GM18519 (cell line): ENCODE results near the gene GATAD2A.
A peak's percentile ranks its signal among the peaks of the same experiment; 100 is the strongest.
"Not testable (repeated sequence)": the region's sequence is repeated elsewhere in the genome, so short reads cannot be mapped to it uniquely, and the experiment has no call there.

ENCODE experiments used
- ATAC-seq: cut with Tn5 transposase; IDR thresholded peaks from one replicate; pipeline ENCODE4 v1.9.1; 2021; ENCODE audit warnings: mild to moderate bottlenecking, moderate library complexity; ENCODE audit not compliant: unreplicated experiment, low FRiP score

GATAD2A gene

DNA sequence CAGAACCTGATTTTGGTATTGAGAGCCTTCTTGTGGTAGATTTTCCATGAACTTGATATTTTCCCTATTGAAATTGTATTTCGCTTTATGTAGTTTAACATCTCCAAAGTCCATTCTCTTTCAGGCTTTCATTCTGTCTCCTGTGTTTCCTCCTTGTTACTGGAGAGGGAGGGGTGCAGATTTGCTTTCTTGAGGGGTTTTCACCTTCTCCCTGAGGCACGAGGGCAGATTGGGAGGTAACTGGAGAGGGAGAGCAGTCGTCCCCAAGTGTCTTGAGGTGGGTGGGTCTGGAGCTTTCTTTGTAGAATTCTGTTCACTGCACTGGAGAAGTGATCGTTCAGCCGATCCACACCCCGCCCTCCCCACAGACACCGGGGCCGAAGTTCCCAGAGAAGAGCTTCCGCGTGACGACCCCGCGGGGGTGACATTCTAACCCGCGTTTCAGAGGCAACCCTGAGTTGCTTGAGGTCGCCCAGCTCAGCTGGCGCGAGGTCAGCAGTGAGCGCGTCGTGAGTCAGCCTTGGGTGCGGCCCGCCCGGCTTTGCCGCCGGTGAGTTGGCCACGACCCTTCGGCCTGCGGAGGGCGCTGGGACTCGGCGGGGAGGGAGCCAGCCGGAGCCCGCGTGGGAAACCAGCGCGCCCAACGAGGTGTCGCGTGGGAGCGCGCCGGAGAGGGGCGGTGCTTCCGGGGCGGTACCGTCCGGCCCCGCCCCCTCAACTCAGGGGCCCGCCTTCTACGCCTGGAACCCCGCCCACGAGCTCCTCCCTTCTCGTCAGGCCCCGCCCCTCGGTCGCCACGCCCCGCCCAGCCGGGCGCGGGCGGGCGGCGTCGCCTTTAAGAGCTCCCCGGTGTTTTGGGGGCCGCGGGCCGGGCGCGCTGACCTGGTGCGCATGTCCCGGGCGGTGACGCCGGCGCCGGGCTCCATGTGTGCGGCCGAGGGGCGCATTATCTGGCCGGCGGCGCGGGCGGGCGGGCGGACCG is at the start of gene GATAD2A:
Gene GATAD2A (plus strand): TSS at position 797 of the 982 bp plus-strand sequence. CDS start 59,671 bp downstream, outside the sequence.
- peak; percentile 51 for ATAC-seq

- ATAC-seq: no peak
Measured at GRCh38 chr19:19356500-19356899, 49.0 kb upstream of the GATAD2A start.

- no peak for ATAC-seq
Measured at GRCh38 chr19:19356901-19357566, 48.4 kb upstream of the GATAD2A start.

DNA sequence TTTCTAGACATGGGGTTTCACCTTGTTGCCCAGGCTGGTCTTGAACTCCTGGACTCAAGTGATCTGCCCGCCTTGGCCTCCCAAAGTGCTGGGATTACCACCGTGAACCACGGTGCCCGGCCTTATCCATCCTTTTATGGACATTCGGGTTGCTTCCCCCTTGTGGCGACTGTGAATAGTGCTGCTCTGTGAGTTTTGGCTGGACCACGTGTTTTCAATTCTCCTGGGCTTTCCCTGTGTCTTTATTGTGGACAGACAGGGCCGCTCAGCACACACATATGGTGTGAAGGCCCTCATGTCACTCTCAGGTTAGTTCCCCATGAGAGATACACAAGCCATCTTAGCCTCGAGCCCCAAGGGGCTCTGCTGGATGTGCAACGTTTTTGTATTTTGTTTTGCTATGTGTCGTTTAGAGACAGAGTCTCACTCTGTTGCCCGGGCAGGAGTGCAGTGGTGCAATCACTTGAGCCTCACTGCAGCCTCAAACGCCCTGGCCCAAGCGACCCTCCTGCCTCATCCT is 44.3 kb upstream of the GATAD2A start:
- ATAC-seq: no peak

DNA sequence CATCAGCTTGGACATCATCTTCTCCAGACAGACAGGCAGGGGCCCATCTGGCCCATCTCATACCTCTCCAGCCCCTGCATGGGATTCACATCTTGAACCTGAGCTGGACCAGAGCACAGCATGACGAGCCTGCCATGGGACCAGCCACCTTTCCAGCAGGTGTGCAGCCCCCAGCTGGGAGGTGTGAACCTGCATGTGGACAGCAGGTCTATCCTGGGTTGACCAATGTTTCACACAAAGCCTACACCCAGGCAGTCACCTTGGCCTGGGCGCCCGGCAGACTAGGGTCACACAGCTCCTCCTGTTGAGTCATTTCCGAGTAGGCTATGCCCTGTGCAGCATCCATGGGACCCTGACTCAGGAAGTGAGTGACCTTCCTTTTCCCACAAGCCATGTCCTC is 43.4 kb upstream of the GATAD2A start:
- ATAC-seq: no peak

DNA sequence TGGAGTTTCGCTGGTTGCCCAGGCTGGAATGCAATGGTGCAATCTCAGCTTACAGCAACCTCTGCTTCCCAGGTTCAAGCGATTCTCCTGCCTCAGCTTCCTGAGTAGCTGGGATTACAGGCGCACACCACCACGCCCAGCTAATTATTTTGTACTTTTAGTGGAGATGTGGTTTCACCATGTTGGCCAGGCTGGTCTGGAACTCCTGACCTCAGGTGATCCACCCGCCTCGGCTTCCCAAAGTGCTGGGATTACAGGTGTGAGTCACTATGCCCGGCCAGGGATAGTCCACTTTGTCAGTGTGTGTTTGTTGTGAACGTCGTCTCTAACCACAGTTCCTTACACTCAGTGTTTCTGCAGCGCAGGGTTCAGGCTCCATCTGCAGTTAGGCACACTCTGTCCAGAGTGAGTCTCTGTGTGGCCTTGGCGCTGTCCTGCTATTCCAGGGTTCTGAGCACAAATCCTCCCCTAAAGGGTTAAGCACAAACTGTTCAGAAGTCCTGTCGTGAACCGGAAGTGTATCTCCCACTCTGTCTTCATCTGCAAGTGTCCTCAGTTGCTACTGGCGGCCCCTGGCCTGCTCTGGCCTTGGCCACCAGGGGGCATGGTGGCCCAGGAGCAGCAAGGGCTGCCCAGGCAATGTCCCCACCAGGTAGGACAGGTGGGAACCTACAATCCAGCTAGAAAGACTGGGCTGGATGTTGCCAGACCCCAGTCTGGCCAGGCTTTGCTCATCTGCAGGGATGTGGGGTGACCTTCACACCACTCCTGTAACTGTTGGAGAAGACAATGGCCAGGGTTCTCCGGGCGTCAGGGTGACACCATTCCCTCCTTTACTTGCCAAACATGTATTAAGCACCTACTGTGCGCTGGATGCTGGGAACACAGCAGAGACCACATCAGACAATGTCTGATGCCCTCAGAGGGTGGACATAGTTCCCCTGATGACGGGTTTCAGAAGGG is 38.8 kb upstream of the GATAD2A start:
- ATAC-seq: no peak

GRCh38 chr19:19368087-19368486 is 37.4 kb upstream of the GATAD2A start:
- ATAC-seq: no peak

DNA sequence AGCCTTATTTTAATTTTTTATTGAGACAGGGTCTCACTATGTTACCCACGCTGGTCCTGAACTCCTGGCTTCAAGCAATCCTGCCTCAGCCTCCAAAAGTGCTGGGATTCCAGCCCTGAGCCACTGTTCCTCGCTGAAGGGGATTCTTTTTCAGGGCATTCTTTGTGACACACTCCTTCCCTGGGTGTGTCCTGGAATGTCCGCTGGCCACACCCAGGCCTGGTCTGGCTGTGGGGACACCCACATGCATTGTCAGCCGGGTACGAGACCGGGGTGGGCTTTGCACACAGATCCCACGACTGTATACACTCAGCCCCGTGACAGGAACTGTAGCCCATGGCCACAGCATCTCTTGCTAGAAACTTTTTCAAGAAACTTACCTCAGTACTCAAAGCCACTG is 34.4 kb upstream of the GATAD2A start:
- ATAC-seq: no peak

GRCh38 chr19:19372656-19373416 is 32.6 kb upstream of the GATAD2A start:
- ATAC-seq: no peak

DNA sequence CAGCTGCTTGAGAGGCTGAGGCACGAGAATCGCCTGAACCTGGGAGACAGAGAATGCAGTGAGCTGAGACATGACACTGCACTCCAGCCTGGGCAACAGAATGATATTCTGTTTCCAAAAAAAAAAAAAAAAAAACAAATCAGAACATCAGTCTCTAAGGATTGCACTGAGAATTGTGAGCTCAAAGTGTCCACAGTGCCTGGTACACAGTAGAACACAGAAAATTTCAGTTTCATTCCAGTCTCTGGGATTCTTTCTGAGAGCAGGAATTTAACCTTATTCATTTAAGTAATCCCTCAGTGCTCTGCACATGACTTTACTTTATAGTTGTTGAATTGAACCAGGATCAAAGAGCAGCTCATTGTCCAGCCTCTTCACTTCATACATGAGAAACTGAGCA is 25.9 kb upstream of the GATAD2A start:
- ATAC-seq: no peak

GRCh38 chr19:19380316-19380715 is 25.2 kb upstream of the GATAD2A start:
- ATAC-seq: not testable (repeated sequence)

GRCh38 chr19:19381007-19381926 is 24.2 kb upstream of the GATAD2A start:
- ATAC-seq: no peak

- no peak for ATAC-seq
Measured at GRCh38 chr19:19382118-19382517, 23.4 kb upstream of the GATAD2A start.

GRCh38 chr19:19384486-19384885 is 21.0 kb upstream of the GATAD2A start:
- ATAC-seq: no peak

DNA sequence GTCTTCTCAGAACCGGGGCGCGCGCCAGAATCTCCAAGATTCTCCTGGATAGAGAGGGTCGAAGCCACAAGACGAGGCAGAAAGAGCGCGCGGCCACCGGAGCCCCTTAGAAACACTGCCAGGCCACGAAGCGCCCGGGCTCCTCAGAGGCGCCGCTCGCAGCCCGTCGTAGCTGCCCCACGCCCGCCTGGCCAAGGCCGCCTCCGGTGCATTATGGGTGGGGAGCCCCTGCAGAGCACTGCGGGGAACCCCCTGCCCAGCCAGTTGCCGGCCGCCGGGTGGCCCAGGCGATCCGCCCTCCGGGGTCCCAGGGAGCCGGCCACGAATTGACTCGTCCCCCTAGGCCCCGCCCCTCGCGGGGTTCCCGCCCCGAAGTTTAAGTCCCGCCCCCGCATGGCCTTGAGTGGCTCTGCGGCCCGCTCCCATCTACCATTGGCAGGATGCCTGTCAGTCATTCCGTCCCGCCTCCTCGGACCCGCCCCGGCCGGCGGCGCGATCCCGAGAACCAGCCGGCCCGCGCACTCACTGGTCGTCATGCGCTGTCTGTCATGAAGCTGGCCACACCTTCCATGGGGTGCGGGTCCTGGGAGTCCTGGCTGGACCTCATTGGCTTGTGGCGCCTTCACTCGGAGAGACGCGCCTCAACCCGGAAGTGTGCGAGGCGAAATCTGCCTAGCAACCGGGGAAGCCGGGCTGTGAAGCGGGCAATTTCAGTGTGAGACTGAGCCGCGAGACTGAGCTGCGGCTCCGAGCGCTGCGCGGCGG is 20.2 kb upstream of the GATAD2A start:
- peak; percentile 79 for ATAC-seq

GRCh38 chr19:19385896-19386869 is 19.3 kb upstream of the GATAD2A start:
- ATAC-seq: peak; percentile 17

DNA sequence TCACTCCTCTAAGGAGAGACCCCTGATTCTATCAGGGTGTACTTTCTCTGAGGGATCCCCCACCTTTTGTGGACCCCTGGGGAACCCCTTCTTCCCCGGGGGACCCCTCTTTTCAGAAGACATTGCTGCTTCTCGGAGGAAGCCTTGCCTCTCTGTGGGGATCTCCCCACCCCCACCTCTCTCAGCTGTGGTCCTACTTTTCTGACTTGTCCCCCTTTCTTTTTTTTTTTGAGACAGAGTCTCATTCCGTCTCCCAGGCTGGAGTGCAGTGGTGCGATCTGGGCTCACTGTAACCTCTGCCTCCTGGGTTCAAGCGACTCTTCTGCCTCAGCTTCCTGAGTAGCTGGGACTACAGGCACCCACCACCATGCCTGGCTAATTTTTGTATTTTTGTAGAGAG is 18.4 kb upstream of the GATAD2A start:
- ATAC-seq: no peak
